Transverse colon (tissue), 4 donors: Measurements from ENCODE around the gene PLCD1. TPM values are rescaled to one million over a fixed set of nuclear protein-coding genes. Genes with fewer than 3 reads are reported as not detected.

Experiments
- DNase-seq: peaks from one replicate; pipeline ENCODE4 v3.0.0-alpha.2; 2019
- H3K27ac ChIP-seq, 4 donors: fragments of 200-600 bp; sonication (generic); 2 replicates each; pipeline ENCODE4 v1.5.1; 2016 to 2018; ENCODE audit warnings: inconsistent platforms in 4 of 4
- H3K27me3 ChIP-seq: fragments of 200-600 bp; sonication (generic); 2 replicates; pipeline ENCODE4 v1.5.1; 2017; ENCODE audit warnings: inconsistent platforms
- H3K36me3 ChIP-seq, 4 donors: fragments of 200-600 bp; sonication (generic); 2 replicates each; pipeline ENCODE4 v1.5.1; 2017 to 2019; ENCODE audit warnings: inconsistent platforms in 4 of 4
- H3K4me1 ChIP-seq, 4 donors: fragments of 200-600 bp; sonication (generic); 2 replicates each; pipeline ENCODE4 v1.5.1; 2017 to 2020; ENCODE audit warnings: inconsistent platforms in 4 of 4
- H3K4me3 ChIP-seq, 4 donors: fragments of 200-600 bp; sonication (generic); 1 replicate in 1 of 4; 2 replicates in 3 of 4; pipeline versions ENCODE4 v1.5.1 to v1.6.1; 2017 to 2019; ENCODE audit warnings: inconsistent platforms in 4 of 4
- H3K9me3 ChIP-seq, 2 donors: fragments of 200-600 bp; sonication (generic); 2 replicates each; pipeline ENCODE4 v1.5.1; 2017 to 2019; ENCODE audit warnings: inconsistent platforms in 2 of 2
- CTCF ChIP-seq, 5 experiments: fragments of 200-600 bp in 3 of 5; fragments of 450-650 bp in 2 of 5; sonication (generic) in 3 of 5; IDR thresholded peaks; 1 replicate in 2 of 5; 2 replicates in 3 of 5; pipeline ENCODE4 v1.5.1; 2016 to 2017; ENCODE audit warnings: antibody characterized with exemption in 5 of 5, inconsistent platforms in 3 of 5, mild to moderate bottlenecking in 2 of 5, moderate library complexity in 1 of 5
- EP300 ChIP-seq: sonication (generic); formaldehyde crosslinking; IDR thresholded peaks from one replicate; pipeline ENCODE4 v1.6.1; 2017; ENCODE audit warnings: antibody characterized with exemption, low read depth
- POLR2A ChIP-seq: fragments of 450-650 bp; IDR thresholded peaks from one replicate; pipeline ENCODE4 v1.6.1; 2016; ENCODE audit warnings: antibody characterized with exemption, mild to moderate bottlenecking, moderate library complexity
- POLR2AphosphoS5 ChIP-seq, 3 donors: sonication (generic); formaldehyde crosslinking; IDR thresholded peaks; one replicate each; pipeline ENCODE4 v1.6.1; 2016; ENCODE audit warnings: antibody characterized with exemption in 3 of 3
- WGBS, 2 donors: methylation state at CpG; one replicate each; pipeline ENCODE4 v1.1.5; 2018; ENCODE audit warnings: low coverage in 1 of 2; 5-methylcytosine and 5-hydroxymethylcytosine counted together
- in situ Hi-C, 4 donors: fragments of 200-750 bp; cut with MboI; loops; one replicate each; pipeline versions ENCODE4 v1.15.0 to v1.15.1; 2017; ENCODE audit warnings: low sequenced_read_pairs in 3 of 4, low pct_ligation_motif_present in 1 of 4, low pct_unique_long_range_greater_than_20kb in 1 of 4
- intact Hi-C: fragments of 100-400 bp; cut with DNase I; formaldehyde crosslinking; loops from one replicate; pipeline ENCODE4 v1.15.1; 2023; ENCODE audit warnings: low total_unique reads
- total RNA-seq, 4 donors: library from RNA; depleted of rRNA; stranded (reverse); fragments of >200 nt; gene quantifications; one replicate each; pipeline ENCODE4 v1.1.0, GENCODE V29; 2016

The PLCD1 gene
- total RNA-seq, 4 donors from 2014 or later: 21.1 to 126 (median 91.4) TPM

GRCh38 chr3:37964716-37965115 lies 64.7 kb downstream of the PLCD1 start:
- no peak for TF ChIP-seq CTCF (IDR thresholded peaks at IDR 0.05)
- no peak for TF ChIP-seq POLR2AphosphoS5 (IDR thresholded peaks at IDR 0.05)
- no peak for TF ChIP-seq EP300
- TF ChIP-seq POLR2A: no peak
- Histone ChIP-seq H3K9me3 (no peaks in the 10 kb centered on the region), H3K27ac (peak overlapping the region; percentile 42 to 83 (median 79)), H3K27me3 (no peaks in the 10 kb centered on the region), H3K36me3 (no peaks in the 10 kb centered on the region), H3K4me1 (peaks cover 13 to 59% (median 41%) of the 10 kb centered on the region in 4 donors), H3K4me3 (no peak overlapping the region)
- intact Hi-C loops: no loop called here
- 50 to 55% methylated on average over 1 of the region's 1 CpG for WGBS, 2 donors
- in situ Hi-C loops: loop anchor here (5.0 to 10.0 kb wide), 2 partner anchors 107 to 110 kb away; no protein-coding TSS in a partner anchor
- no peak for DNase-seq

- no peak for DNase-seq
- Histone ChIP-seq H3K4me3 (no peak overlapping the region), H3K27me3 (no peaks in the 10 kb centered on the region), H3K9me3 (no peaks in the 10 kb centered on the region), H3K36me3 (no peaks in the 10 kb centered on the region), H3K27ac (peak overlapping the region; percentile 42 to 83 (median 79)), H3K4me1 (peaks cover 13 to 59% (median 41%) of the 10 kb centered on the region in 4 donors)
- in situ Hi-C loops: loop anchor here in 3 of 4 donors (5.0 to 10.0 kb wide), 2 partner anchors 107 to 109 kb away; no protein-coding TSS in a partner anchor
- intact Hi-C loops: no loop called here
- TF ChIP-seq EP300 (no peak), POLR2A (no peak), CTCF (IDR thresholded peaks at IDR 0.05) (no peak), POLR2AphosphoS5 (IDR thresholded peaks at IDR 0.05) (no peak)
- 48 to 64% methylated on average over 3 of the region's 3 CpGs for WGBS, 2 donors
These were observed 65.3 kb downstream of the PLCD1 start for GRCh38 chr3:37964146-37964545.

- Histone ChIP-seq H3K27me3 (no peaks in the 10 kb centered on the region), H3K4me1 (peaks cover 13 to 59% (median 41%) of the 10 kb centered on the region in 4 donors), H3K36me3 (no peaks in the 10 kb centered on the region), H3K27ac (peak overlapping the region; percentile 78 to 83 (median 79)), H3K9me3 (no peaks in the 10 kb centered on the region), H3K4me3 (no peak overlapping the region)
- TF ChIP-seq EP300 (no peak), POLR2A (no peak), CTCF (IDR thresholded peaks at IDR 0.05) (no peak), POLR2AphosphoS5 (IDR thresholded peaks at IDR 0.05) (no peak)
- intact Hi-C loops: no loop called here
- DNase-seq: no peak
- in situ Hi-C loops: loop anchor here in 3 of 4 donors (5.0 to 10.0 kb wide), 2 partner anchors 106 to 109 kb away; no protein-coding TSS in a partner anchor
- 32 to 44% methylated on average over 3 of the region's 3 CpGs for WGBS, 2 donors
These were observed 65.8 kb downstream of the PLCD1 start for GRCh38 chr3:37963635-37964034.

GRCh38 chr3:37963016-37963415 lies 66.4 kb downstream of the PLCD1 start:
- H3K9me3 ChIP-seq: no peaks in the 10 kb centered on the region
- intact Hi-C loops: no loop called here
- WGBS, 2 donors: 33 to 42% methylated on average over 3 to 5 of the region's 5 CpGs
- H3K4me1 ChIP-seq: peaks cover 13 to 59% (median 41%) of the 10 kb centered on the region in 4 donors
- no peak for DNase-seq
- no peak overlapping the region for H3K4me3 ChIP-seq
- peak overlapping the region; percentile 78 to 83 (median 79) for H3K27ac ChIP-seq
- H3K36me3 ChIP-seq: no peaks in the 10 kb centered on the region
- TF ChIP-seq CTCF (IDR thresholded peaks at IDR 0.05) (no peak), EP300 (no peak), POLR2AphosphoS5 (IDR thresholded peaks at IDR 0.05) (no peak), POLR2A (no peak)
- in situ Hi-C loops: loop anchor here in 3 of 4 donors (5.0 to 10.0 kb wide), 2 partner anchors 106 to 108 kb away; no protein-coding TSS in a partner anchor
- H3K27me3 ChIP-seq: no peaks in the 10 kb centered on the region
